ENCODE data around the gene ANKS1A.
A peak's percentile ranks its signal among the peaks of the same experiment; 100 is the strongest.
"Not testable (repeated sequence)": the region's sequence is repeated elsewhere in the genome, so short reads cannot be mapped to it uniquely, and the experiment has no call there.

The ANKS1A gene

GRCh38 chr6:35093783-35094182 lies 204.7 kb downstream of the ANKS1A start:
- TF ChIP-seq CTCF (conservative IDR thresholded peaks at IDR 0.05; ENCODE audit: low read depth, low read length) = no peak
- DNase-seq (ENCODE audit: low read depth) = no peak
- no peak overlapping the region for H3K4me3 ChIP-seq (ENCODE audit: low read depth, low read length)

GRCh38 chr6:35094183-35094582 lies 205.1 kb downstream of the ANKS1A start:
- no peak for TF ChIP-seq CTCF (conservative IDR thresholded peaks at IDR 0.05; ENCODE audit: low read depth, low read length)
- no peak overlapping the region for H3K4me3 ChIP-seq (ENCODE audit: low read depth, low read length)
- no peak for DNase-seq (ENCODE audit: low read depth)

GRCh38 chr6:35096129-35096862 lies 207.2 kb downstream of the ANKS1A start:
- H3K4me3 ChIP-seq (ENCODE audit: low read depth, low read length) = no peak overlapping the region
- TF ChIP-seq CTCF (conservative IDR thresholded peaks at IDR 0.05; ENCODE audit: low read depth, low read length) = no peak
- peak; percentile 70 for DNase-seq (ENCODE audit: low read depth)

- no peak overlapping the region for H3K4me3 ChIP-seq (ENCODE audit: low read depth, low read length)
- DNase-seq (ENCODE audit: low read depth) = no peak
- no peak for TF ChIP-seq CTCF (conservative IDR thresholded peaks at IDR 0.05; ENCODE audit: low read depth, low read length)
Measured at GRCh38 chr6:35099116-35099515, 210.1 kb downstream of the ANKS1A start.

GRCh38 chr6:35105078-35105477 lies 216.0 kb downstream of the ANKS1A start:
- DNase-seq (ENCODE audit: low read depth) = no peak
- no peak for TF ChIP-seq CTCF (conservative IDR thresholded peaks at IDR 0.05; ENCODE audit: low read depth, low read length)
- no peak overlapping the region for H3K4me3 ChIP-seq (ENCODE audit: low read depth, low read length)

- not testable (repeated sequence) for H3K4me3 ChIP-seq (ENCODE audit: low read depth, low read length); DNase-seq (ENCODE audit: low read depth)
Measured at GRCh38 chr6:35106061-35106460, 217.0 kb downstream of the ANKS1A start.

GRCh38 chr6:35107208-35107607 lies 218.2 kb downstream of the ANKS1A start:
- not testable (repeated sequence) for H3K4me3 ChIP-seq (ENCODE audit: low read depth, low read length); DNase-seq (ENCODE audit: low read depth)

GRCh38 chr6:35107761-35108160 lies 218.7 kb downstream of the ANKS1A start:
- H3K4me3 ChIP-seq (ENCODE audit: low read depth, low read length); DNase-seq (ENCODE audit: low read depth): not testable (repeated sequence)

All from choroid plexus epithelial cell (primary cell).